ENCODE data around the gene TAX1BP1. TPM values are rescaled to one million over a fixed set of nuclear protein-coding genes. Genes with fewer than 3 reads are reported as not detected.

TAX1BP1 gene
- total RNA-seq, 3 donors from 2014 or later: 105 to 156 (median 110) TPM

DNA sequence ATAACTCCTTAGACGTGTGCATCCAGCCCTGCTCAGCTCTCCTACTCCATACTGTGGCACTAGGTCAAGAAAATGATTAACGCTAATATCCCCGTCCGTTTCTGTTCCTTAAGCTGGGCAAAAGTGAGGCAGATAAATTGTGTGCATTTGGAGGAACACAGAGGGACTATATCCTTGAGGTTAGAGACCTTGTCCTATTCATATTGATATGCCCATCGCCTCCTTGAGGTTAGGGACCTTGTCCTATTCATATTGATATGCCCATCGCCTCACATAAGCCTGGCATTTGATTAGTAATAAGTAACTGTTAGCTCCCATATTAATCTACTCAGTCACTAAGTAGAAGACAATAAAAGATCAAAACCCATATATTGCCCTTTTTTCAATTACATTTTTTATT lies 12.9 kb upstream of the TAX1BP1 start:
- Histone ChIP-seq H3K9me3 (no peaks in the 10 kb centered on the region), H3K4me1 (no peaks in the 10 kb centered on the region), H3K36me3 (no peaks in the 10 kb centered on the region), H3K27me3 (no peaks in the 10 kb centered on the region), H3K27ac (no peak overlapping the region), H3K4me3 (no peak overlapping the region)
- no peak for DNase-seq (ENCODE audit: low spot score in 2 of 2)
- TF ChIP-seq POLR2AphosphoS5 (IDR thresholded peaks at IDR 0.05) (no peak), POLR2A (IDR thresholded peaks at IDR 0.05) (no peak)
- TF ChIP-seq, protein P1, sequence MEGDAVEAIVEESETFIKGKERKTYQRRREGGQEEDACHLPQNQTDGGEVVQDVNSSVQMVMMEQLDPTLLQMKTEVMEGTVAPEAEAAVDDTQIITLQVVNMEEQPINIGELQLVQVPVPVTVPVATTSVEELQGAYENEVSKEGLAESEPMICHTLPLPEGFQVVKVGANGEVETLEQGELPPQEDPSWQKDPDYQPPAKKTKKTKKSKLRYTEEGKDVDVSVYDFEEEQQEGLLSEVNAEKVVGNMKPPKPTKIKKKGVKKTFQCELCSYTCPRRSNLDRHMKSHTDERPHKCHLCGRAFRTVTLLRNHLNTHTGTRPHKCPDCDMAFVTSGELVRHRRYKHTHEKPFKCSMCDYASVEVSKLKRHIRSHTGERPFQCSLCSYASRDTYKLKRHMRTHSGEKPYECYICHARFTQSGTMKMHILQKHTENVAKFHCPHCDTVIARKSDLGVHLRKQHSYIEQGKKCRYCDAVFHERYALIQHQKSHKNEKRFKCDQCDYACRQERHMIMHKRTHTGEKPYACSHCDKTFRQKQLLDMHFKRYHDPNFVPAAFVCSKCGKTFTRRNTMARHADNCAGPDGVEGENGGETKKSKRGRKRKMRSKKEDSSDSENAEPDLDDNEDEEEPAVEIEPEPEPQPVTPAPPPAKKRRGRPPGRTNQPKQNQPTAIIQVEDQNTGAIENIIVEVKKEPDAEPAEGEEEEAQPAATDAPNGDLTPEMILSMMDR (IDR thresholded peaks at IDR 0.05): no peak
- intact Hi-C loops (cut with DNase I; ENCODE audit: low total_unique reads): no loop called here

DNA sequence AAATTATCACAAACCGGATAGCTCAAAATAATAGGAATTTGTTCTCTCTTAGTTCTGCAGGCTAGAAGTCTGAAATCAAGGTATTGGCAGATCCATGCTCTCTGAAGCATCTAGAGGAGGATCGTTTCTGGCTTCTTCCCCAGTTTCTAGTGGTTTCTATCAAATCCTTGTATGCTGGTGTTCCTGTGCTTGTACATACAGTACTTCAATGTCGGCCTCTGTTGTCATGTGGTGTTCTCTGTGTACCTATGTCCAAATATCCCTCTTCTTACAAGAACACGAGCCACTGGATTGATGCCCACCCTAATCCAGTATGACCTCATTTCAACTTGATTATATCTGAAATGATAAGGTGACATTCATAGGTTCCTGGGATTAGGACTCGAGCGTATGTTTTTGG lies 9.8 kb upstream of the TAX1BP1 start:
- H3K36me3 ChIP-seq: no peaks in the 10 kb centered on the region
- intact Hi-C loops (cut with DNase I; ENCODE audit: low total_unique reads): no loop called here
- H3K27me3 ChIP-seq: no peaks in the 10 kb centered on the region
- H3K4me3 ChIP-seq: no peak overlapping the region
- H3K27ac ChIP-seq: no peak overlapping the region
- no peaks in the 10 kb centered on the region for H3K4me1 ChIP-seq
- TF ChIP-seq, protein P1 (IDR thresholded peaks at IDR 0.05): no peak
- no peak for TF ChIP-seq POLR2A (IDR thresholded peaks at IDR 0.05)
- no peak for TF ChIP-seq POLR2AphosphoS5 (IDR thresholded peaks at IDR 0.05)
- H3K9me3 ChIP-seq: no peaks in the 10 kb centered on the region
- DNase-seq (ENCODE audit: low spot score in 2 of 2): no peak

DNA sequence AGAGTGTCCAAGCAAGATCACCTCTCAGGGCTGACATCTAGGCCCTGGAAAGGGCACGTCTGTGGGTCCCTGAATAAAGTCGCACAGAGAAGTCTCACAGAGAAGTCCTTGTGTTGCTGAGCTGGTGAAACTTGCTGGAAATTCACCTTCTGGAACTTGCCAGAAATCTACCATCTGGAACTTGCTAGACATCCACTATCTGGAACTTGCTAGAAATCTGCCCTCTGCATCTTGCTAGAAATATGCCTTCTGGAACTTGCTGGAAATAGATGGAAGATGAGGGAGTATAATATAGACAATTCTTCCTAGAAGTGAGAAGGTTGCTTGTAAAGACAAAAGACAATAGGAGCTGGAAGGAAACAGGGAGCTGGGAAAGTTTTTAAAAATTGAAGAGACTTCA lies 5.4 kb upstream of the TAX1BP1 start:
- TF ChIP-seq POLR2AphosphoS5 (IDR thresholded peaks at IDR 0.05): no peak
- TF ChIP-seq, protein P1 (IDR thresholded peaks at IDR 0.05): no peak
- TF ChIP-seq POLR2A (IDR thresholded peaks at IDR 0.05): no peak
- Histone ChIP-seq H3K27me3 (no peaks in the 10 kb centered on the region), H3K4me1 (no peaks in the 10 kb centered on the region), H3K27ac (no peak overlapping the region), H3K9me3 (no peaks in the 10 kb centered on the region), H3K36me3 (no peaks in the 10 kb centered on the region), H3K4me3 (no peak overlapping the region)
- no peak for DNase-seq (ENCODE audit: low spot score in 2 of 2)
- intact Hi-C loops (cut with DNase I; ENCODE audit: low total_unique reads): no loop called here

DNA sequence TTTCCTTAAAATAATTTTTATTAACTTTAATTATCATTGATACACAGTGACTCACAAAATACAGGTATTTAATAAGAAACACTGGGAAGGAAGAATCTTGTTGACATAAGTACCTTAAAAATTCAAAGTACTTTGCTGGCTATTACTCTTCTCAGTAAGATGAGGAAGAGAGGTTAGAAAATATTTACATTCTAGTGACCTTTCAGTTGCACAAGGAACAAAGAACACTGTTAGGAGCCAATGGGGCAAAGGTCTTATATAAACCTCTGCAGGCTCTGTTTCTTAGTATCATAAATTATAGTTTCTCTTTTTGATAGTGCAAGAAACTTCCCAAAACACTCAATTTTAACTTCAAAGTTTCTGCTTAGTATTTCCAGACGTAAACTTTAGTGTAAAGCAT lies 4.8 kb upstream of the TAX1BP1 start:
- H3K9me3 ChIP-seq: no peaks in the 10 kb centered on the region
- H3K27ac ChIP-seq: no peak overlapping the region
- H3K27me3 ChIP-seq: no peaks in the 10 kb centered on the region
- H3K4me3 ChIP-seq: no peak overlapping the region
- H3K4me1 ChIP-seq: no peaks in the 10 kb centered on the region
- intact Hi-C loops (cut with DNase I; ENCODE audit: low total_unique reads): no loop called here
- DNase-seq (ENCODE audit: low spot score in 2 of 2): no peak
- TF ChIP-seq POLR2AphosphoS5 (IDR thresholded peaks at IDR 0.05): no peak
- H3K36me3 ChIP-seq: no peaks in the 10 kb centered on the region

DNA sequence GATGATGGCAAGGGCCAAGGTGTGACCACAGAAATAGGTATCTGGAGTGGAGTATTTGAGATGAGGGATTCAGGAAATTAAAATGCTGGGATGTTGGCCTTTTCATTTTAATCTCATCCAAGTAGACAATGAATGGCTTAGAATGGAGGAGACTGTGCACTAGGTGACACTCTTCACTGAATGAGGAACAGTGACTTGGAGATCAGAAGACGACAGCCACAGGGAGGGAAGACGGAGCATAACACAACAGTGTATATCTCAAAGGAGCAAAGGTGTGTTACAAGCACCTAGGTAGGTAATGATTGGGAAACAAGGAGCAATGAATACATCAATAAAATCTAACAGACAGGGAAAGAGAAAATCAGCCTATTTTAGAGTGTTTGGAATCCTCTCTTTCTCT lies 4.1 kb upstream of the TAX1BP1 start:
- H3K4me1 ChIP-seq: no peaks in the 10 kb centered on the region
- TF ChIP-seq, protein P1 (IDR thresholded peaks at IDR 0.05): no peak
- no peak for TF ChIP-seq POLR2A (IDR thresholded peaks at IDR 0.05)
- no peak for TF ChIP-seq POLR2AphosphoS5 (IDR thresholded peaks at IDR 0.05)
- no peak overlapping the region for H3K4me3 ChIP-seq
- DNase-seq (ENCODE audit: low spot score in 2 of 2): no peak
- no peak overlapping the region for H3K27ac ChIP-seq
- intact Hi-C loops (cut with DNase I; ENCODE audit: low total_unique reads): no loop called here
- H3K9me3 ChIP-seq: no peaks in the 10 kb centered on the region
- H3K36me3 ChIP-seq: no peaks in the 10 kb centered on the region
- no peaks in the 10 kb centered on the region for H3K27me3 ChIP-seq

DNA sequence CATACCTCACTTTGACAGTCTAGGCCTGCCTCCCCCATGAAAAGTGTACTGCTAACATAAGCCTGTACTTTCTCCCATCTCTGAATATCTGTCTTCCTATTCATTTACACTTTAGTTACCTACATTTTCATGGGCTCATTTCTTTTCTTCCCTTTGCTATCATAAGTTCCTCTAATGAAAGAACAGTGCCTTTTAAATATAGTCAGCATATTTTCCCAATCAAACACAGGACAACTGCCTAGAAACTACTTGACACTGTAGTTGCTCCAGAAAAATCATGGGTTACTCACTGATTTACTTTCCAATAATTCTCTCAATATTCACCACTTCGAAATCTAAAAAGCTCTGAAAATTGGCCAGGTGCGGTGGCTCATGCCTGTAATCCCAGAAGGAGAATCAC lies 2.8 kb upstream of the TAX1BP1 start:
- Histone ChIP-seq H3K36me3 (no peaks in the 10 kb centered on the region), H3K27me3 (no peaks in the 10 kb centered on the region), H3K27ac (no peak overlapping the region), H3K4me3 (no peak overlapping the region), H3K4me1 (no peaks in the 10 kb centered on the region), H3K9me3 (no peaks in the 10 kb centered on the region)
- TF ChIP-seq POLR2AphosphoS5 (IDR thresholded peaks at IDR 0.05): no peak
- TF ChIP-seq POLR2A (IDR thresholded peaks at IDR 0.05): no peak
- TF ChIP-seq, protein P1 (IDR thresholded peaks at IDR 0.05): no peak
- no peak for DNase-seq (ENCODE audit: low spot score in 2 of 2)
- intact Hi-C loops (cut with DNase I; ENCODE audit: low total_unique reads): no loop called here

All from breast epithelium (tissue), 4 donors.